ENCODE results near the gene PELI2.

DNA sequence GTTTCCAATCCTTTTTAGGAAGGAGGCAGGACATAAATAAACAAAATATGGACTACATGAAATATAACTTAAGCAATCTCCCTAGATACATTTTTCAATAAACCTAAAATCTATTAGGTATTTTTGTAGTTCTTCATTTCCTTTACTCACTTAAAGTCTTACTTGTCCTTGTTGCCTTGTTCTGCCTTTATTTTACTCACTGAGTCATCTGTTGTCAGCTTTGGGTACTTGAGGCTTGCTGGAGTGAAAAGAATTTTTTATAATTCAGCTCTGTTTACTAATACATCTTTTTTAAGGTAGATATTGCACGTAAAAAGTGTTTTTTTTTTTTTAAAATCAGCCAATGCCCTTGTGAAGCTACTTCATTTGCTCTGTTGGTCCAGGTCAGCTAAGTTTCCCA, 216.2 kb downstream of the PELI2 start:
- TF ChIP-seq, protein P1, sequence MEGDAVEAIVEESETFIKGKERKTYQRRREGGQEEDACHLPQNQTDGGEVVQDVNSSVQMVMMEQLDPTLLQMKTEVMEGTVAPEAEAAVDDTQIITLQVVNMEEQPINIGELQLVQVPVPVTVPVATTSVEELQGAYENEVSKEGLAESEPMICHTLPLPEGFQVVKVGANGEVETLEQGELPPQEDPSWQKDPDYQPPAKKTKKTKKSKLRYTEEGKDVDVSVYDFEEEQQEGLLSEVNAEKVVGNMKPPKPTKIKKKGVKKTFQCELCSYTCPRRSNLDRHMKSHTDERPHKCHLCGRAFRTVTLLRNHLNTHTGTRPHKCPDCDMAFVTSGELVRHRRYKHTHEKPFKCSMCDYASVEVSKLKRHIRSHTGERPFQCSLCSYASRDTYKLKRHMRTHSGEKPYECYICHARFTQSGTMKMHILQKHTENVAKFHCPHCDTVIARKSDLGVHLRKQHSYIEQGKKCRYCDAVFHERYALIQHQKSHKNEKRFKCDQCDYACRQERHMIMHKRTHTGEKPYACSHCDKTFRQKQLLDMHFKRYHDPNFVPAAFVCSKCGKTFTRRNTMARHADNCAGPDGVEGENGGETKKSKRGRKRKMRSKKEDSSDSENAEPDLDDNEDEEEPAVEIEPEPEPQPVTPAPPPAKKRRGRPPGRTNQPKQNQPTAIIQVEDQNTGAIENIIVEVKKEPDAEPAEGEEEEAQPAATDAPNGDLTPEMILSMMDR (conservative IDR thresholded peaks at IDR 0.05) = no peak
- TF ChIP-seq EZH2 (IDR thresholded peaks at IDR 0.05; ENCODE audit: low read depth) = no peak

Data from PC-9 (cell line).